Measurements from ENCODE around the gene CAPN13. TPM values are rescaled to one million over a fixed set of nuclear protein-coding genes. Genes with fewer than 3 reads are reported as not detected.
"Not testable (repeated sequence)": the region's sequence is repeated elsewhere in the genome, so short reads cannot be mapped to it uniquely, and the experiment has no call there.

CAPN13 gene
- total RNA-seq, 1 donor from 2014 or later, result under 0.01 TPM

DNA sequence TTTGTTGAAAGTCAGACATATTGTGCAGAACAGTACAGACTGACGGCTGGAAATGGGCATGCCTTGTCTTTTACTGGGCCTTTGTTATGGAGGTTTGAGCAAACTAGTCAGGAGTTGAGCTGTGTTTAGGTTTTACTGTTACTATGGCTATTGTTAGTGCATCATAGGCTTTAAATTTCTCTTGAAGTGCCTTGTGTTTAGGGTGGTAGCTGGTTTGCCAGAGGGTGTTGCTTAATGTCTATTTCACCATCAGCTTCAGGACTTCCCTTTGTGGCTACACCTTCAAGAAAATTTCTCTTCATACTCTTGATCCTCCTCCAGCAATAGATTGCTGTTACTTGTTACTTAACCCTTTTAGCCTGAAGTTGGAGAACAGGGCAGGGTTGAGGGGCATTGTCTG, 104.6 kb downstream of the CAPN13 start:
- FAIRE-seq (no peak), DNase-seq (ENCODE audit: low read depth) (no peak)
- H3K4me3 ChIP-seq (ENCODE audit: low read depth, low read length), result no peak overlapping the region
- no peaks in the 10 kb centered on the region for H3K27me3 ChIP-seq (ENCODE audit: control insufficient read depth, insufficient read depth, low read length)
- TF ChIP-seq CTCF (IDR thresholded peaks at IDR 0.05; ENCODE audit: insufficient read depth, low read length, severe bottlenecking), result no peak
- H3K36me3 ChIP-seq (ENCODE audit: control insufficient read depth, insufficient read depth, low read length), result no peaks in the 10 kb centered on the region

DNA sequence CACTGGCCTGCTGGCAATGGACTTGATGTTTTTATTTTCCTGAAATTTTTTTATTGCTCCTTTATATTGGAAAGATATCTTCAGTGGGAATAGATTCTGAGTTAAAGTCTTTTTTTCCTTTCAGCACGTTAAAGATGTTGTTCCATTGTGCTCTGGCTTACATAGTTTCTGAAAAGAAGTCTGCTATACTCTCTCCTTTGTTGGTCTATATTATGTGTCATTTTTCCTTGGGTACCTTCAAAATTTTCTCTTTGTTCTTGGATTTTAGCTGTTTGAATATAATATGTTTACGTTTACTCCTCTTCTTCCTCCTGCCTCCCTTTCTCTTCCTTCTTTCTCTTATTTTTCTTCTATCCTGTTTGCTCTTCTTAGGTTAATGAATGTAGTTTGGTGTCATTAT, 105.5 kb downstream of the CAPN13 start:
- Histone ChIP-seq H3K36me3 (ENCODE audit: control insufficient read depth, insufficient read depth, low read length) (no peaks in the 10 kb centered on the region), H3K27me3 (ENCODE audit: control insufficient read depth, insufficient read depth, low read length) (no peaks in the 10 kb centered on the region), H3K4me3 (ENCODE audit: low read depth, low read length) (no peak overlapping the region)
- DNase-seq (ENCODE audit: low read depth) (no peak), FAIRE-seq (no peak)
- no peak for TF ChIP-seq CTCF (IDR thresholded peaks at IDR 0.05; ENCODE audit: insufficient read depth, low read length, severe bottlenecking)

GRCh38 chr2:30697242-30698103, 109.8 kb downstream of the CAPN13 start:
- DNase-seq (ENCODE audit: low read depth); H3K36me3 ChIP-seq (ENCODE audit: control insufficient read depth, insufficient read depth, low read length); H3K4me3 ChIP-seq (ENCODE audit: low read depth, low read length); FAIRE-seq; H3K27me3 ChIP-seq (ENCODE audit: control insufficient read depth, insufficient read depth, low read length): not testable (repeated sequence)

DNA sequence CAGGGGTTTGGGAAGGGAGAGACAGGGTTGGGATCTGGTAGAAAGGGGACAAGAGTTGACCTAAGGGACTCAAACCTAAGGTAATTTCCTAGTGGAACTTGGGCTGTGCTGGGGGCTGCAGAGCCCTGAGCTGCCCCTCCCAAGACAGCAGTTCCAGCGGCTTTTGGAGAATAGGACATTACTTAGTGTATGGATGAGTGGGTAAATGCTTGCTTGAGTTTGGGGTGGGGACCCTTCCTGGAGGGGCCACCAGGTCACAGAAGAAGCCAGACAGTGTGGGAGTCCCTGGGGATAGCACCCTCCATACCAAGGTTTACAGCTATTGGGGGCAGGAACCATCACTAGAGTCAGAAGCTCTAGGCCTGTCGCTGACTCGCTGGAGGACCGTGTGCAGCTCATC, 111.5 kb downstream of the CAPN13 start:
- FAIRE-seq (no peak), DNase-seq (ENCODE audit: low read depth) (no peak)
- Histone ChIP-seq H3K36me3 (ENCODE audit: control insufficient read depth, insufficient read depth, low read length) (no peaks in the 10 kb centered on the region), H3K27me3 (ENCODE audit: control insufficient read depth, insufficient read depth, low read length) (no peaks in the 10 kb centered on the region), H3K4me3 (ENCODE audit: low read depth, low read length) (no peak overlapping the region)
- TF ChIP-seq CTCF (IDR thresholded peaks at IDR 0.05; ENCODE audit: insufficient read depth, low read length, severe bottlenecking), result no peak

GRCh38 chr2:30694286-30695055, 112.8 kb downstream of the CAPN13 start:
- H3K27me3 ChIP-seq (ENCODE audit: control insufficient read depth, insufficient read depth, low read length), result no peaks in the 10 kb centered on the region
- H3K36me3 ChIP-seq (ENCODE audit: control insufficient read depth, insufficient read depth, low read length), result no peaks in the 10 kb centered on the region
- H3K4me3 ChIP-seq (ENCODE audit: low read depth, low read length), result no peak overlapping the region
- FAIRE-seq, result no peak
- TF ChIP-seq CTCF (IDR thresholded peaks at IDR 0.05; ENCODE audit: insufficient read depth, low read length, severe bottlenecking), result no peak
- DNase-seq (ENCODE audit: low read depth), result no peak

DNA sequence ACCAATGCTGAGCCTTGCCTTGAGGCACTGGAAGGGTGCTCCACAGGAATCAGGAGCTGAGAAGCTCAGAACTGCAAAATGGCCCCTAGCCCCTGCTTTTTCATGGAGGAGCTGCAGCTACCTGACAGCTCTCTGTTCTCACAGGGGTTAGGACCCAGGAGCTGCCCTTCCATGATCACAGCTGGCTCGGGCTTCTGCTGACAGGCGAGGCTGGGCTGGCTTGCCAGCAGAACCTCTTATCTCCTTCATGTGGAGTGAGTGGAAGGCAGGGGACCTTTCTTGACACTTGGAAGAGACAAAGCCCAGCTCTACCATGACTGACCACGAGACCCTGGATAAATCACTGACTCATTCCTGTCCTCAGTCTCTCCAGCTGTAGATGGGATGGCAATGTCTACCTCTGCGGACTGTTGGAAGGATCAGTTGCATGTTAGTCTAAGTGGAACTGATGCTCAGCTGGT, 113.4 kb downstream of the CAPN13 start:
- H3K36me3 ChIP-seq (ENCODE audit: control insufficient read depth, insufficient read depth, low read length), result no peaks in the 10 kb centered on the region
- FAIRE-seq (peak; percentile 93), DNase-seq (ENCODE audit: low read depth) (no peak)
- no peak for TF ChIP-seq CTCF (IDR thresholded peaks at IDR 0.05; ENCODE audit: insufficient read depth, low read length, severe bottlenecking)
- H3K27me3 ChIP-seq (ENCODE audit: control insufficient read depth, insufficient read depth, low read length), result no peaks in the 10 kb centered on the region
- no peak overlapping the region for H3K4me3 ChIP-seq (ENCODE audit: low read depth, low read length)

Measured in bronchial epithelial cell (primary cell).